ENCODE results near the gene B3GALT2.

Gene B3GALT2

GRCh38 chr1:193144999-193145398 lies 41.4 kb downstream of the B3GALT2 start:
- Histone ChIP-seq H3K27me3 (replicated peaks; ENCODE audit: control insufficient read depth, insufficient read depth, low read length, poor library complexity, severe bottlenecking) (no peaks in the 10 kb centered on the region), H3K9me3 (ENCODE audit: control insufficient read depth, low read length) (no peaks in the 10 kb centered on the region), H3K36me3 (ENCODE audit: control insufficient read depth, insufficient read depth, low read length) (peaks cover 51% of the 10 kb centered on the region), H3K4me1 (ENCODE audit: control insufficient read depth, insufficient read depth, low read length, poor library complexity, severe bottlenecking) (no peaks in the 10 kb centered on the region), H3K27ac (ENCODE audit: insufficient read depth, low read length, poor library complexity, severe bottlenecking) (no peak overlapping the region), H3K4me3 (ENCODE audit: insufficient read depth, low read depth, low read length, poor library complexity, severe bottlenecking) (no peak overlapping the region)
- no peak for DNase-seq

- no peaks in the 10 kb centered on the region for H3K9me3 ChIP-seq (ENCODE audit: control insufficient read depth, low read length)
- no peak overlapping the region for H3K4me3 ChIP-seq (ENCODE audit: insufficient read depth, low read depth, low read length, poor library complexity, severe bottlenecking)
- DNase-seq = no peak
- no peaks in the 10 kb centered on the region for H3K27me3 ChIP-seq (replicated peaks; ENCODE audit: control insufficient read depth, insufficient read depth, low read length, poor library complexity, severe bottlenecking)
- peaks cover 52% of the 10 kb centered on the region for H3K36me3 ChIP-seq (ENCODE audit: control insufficient read depth, insufficient read depth, low read length)
- H3K27ac ChIP-seq (ENCODE audit: insufficient read depth, low read length, poor library complexity, severe bottlenecking) = no peak overlapping the region
- no peaks in the 10 kb centered on the region for H3K4me1 ChIP-seq (ENCODE audit: control insufficient read depth, insufficient read depth, low read length, poor library complexity, severe bottlenecking)
Observed at GRCh38 chr1:193144361-193144938, 42.0 kb downstream of the B3GALT2 start.

GRCh38 chr1:193143285-193143684 lies 43.1 kb downstream of the B3GALT2 start:
- H3K4me3 ChIP-seq (ENCODE audit: insufficient read depth, low read depth, low read length, poor library complexity, severe bottlenecking) = no peak overlapping the region
- DNase-seq = no peak
- H3K27ac ChIP-seq (ENCODE audit: insufficient read depth, low read length, poor library complexity, severe bottlenecking) = no peak overlapping the region
- peaks cover 49% of the 10 kb centered on the region for H3K36me3 ChIP-seq (ENCODE audit: control insufficient read depth, insufficient read depth, low read length)
- H3K4me1 ChIP-seq (ENCODE audit: control insufficient read depth, insufficient read depth, low read length, poor library complexity, severe bottlenecking) = no peaks in the 10 kb centered on the region
- no peaks in the 10 kb centered on the region for H3K27me3 ChIP-seq (replicated peaks; ENCODE audit: control insufficient read depth, insufficient read depth, low read length, poor library complexity, severe bottlenecking)
- no peaks in the 10 kb centered on the region for H3K9me3 ChIP-seq (ENCODE audit: control insufficient read depth, low read length)

GRCh38 chr1:193142409-193142808 lies 44.0 kb downstream of the B3GALT2 start:
- no peak for DNase-seq
- no peak overlapping the region for H3K27ac ChIP-seq (ENCODE audit: insufficient read depth, low read length, poor library complexity, severe bottlenecking)
- H3K9me3 ChIP-seq (ENCODE audit: control insufficient read depth, low read length) = no peaks in the 10 kb centered on the region
- no peaks in the 10 kb centered on the region for H3K4me1 ChIP-seq (ENCODE audit: control insufficient read depth, insufficient read depth, low read length, poor library complexity, severe bottlenecking)
- peaks cover 47% of the 10 kb centered on the region for H3K36me3 ChIP-seq (ENCODE audit: control insufficient read depth, insufficient read depth, low read length)
- no peaks in the 10 kb centered on the region for H3K27me3 ChIP-seq (replicated peaks; ENCODE audit: control insufficient read depth, insufficient read depth, low read length, poor library complexity, severe bottlenecking)
- no peak overlapping the region for H3K4me3 ChIP-seq (ENCODE audit: insufficient read depth, low read depth, low read length, poor library complexity, severe bottlenecking)

GRCh38 chr1:193141804-193142203 lies 44.6 kb downstream of the B3GALT2 start:
- Histone ChIP-seq H3K36me3 (ENCODE audit: control insufficient read depth, insufficient read depth, low read length) (peaks cover 48% of the 10 kb centered on the region), H3K9me3 (ENCODE audit: control insufficient read depth, low read length) (no peaks in the 10 kb centered on the region), H3K4me1 (ENCODE audit: control insufficient read depth, insufficient read depth, low read length, poor library complexity, severe bottlenecking) (no peaks in the 10 kb centered on the region), H3K4me3 (ENCODE audit: insufficient read depth, low read depth, low read length, poor library complexity, severe bottlenecking) (no peak overlapping the region), H3K27me3 (replicated peaks; ENCODE audit: control insufficient read depth, insufficient read depth, low read length, poor library complexity, severe bottlenecking) (no peaks in the 10 kb centered on the region), H3K27ac (ENCODE audit: insufficient read depth, low read length, poor library complexity, severe bottlenecking) (no peak overlapping the region)
- DNase-seq = no peak

GRCh38 chr1:193140254-193140653 lies 46.2 kb downstream of the B3GALT2 start:
- DNase-seq = no peak
- H3K27me3 ChIP-seq (replicated peaks; ENCODE audit: control insufficient read depth, insufficient read depth, low read length, poor library complexity, severe bottlenecking) = no peaks in the 10 kb centered on the region
- H3K27ac ChIP-seq (ENCODE audit: insufficient read depth, low read length, poor library complexity, severe bottlenecking) = no peak overlapping the region
- H3K36me3 ChIP-seq (ENCODE audit: control insufficient read depth, insufficient read depth, low read length) = peaks cover 51% of the 10 kb centered on the region
- H3K4me3 ChIP-seq (ENCODE audit: insufficient read depth, low read depth, low read length, poor library complexity, severe bottlenecking) = no peak overlapping the region
- H3K4me1 ChIP-seq (ENCODE audit: control insufficient read depth, insufficient read depth, low read length, poor library complexity, severe bottlenecking) = no peaks in the 10 kb centered on the region
- no peaks in the 10 kb centered on the region for H3K9me3 ChIP-seq (ENCODE audit: control insufficient read depth, low read length)

- H3K4me3 ChIP-seq (ENCODE audit: insufficient read depth, low read depth, low read length, poor library complexity, severe bottlenecking) = no peak overlapping the region
- H3K36me3 ChIP-seq (ENCODE audit: control insufficient read depth, insufficient read depth, low read length) = peaks cover 37% of the 10 kb centered on the region
Observed at GRCh38 chr1:193131266-193131860, 55.0 kb downstream of the B3GALT2 start.

More at GRCh38 chr1:193131266-193131860, 55.0 kb downstream of the B3GALT2 start:
- peaks cover 3% of the 10 kb centered on the region for H3K4me1 ChIP-seq (ENCODE audit: control insufficient read depth, insufficient read depth, low read length, poor library complexity, severe bottlenecking)
- H3K27ac ChIP-seq (ENCODE audit: insufficient read depth, low read length, poor library complexity, severe bottlenecking) = no peak overlapping the region
- no peaks in the 10 kb centered on the region for H3K9me3 ChIP-seq (ENCODE audit: control insufficient read depth, low read length)
- DNase-seq = no peak
- H3K27me3 ChIP-seq (replicated peaks; ENCODE audit: control insufficient read depth, insufficient read depth, low read length, poor library complexity, severe bottlenecking) = no peaks in the 10 kb centered on the region

Measured in effector memory CD4-positive, alpha-beta T cell (primary cell).